HCT116 (cell line): Measurements from ENCODE around the gene SERPINI1. TPM values are rescaled to one million over a fixed set of nuclear protein-coding genes. Genes with fewer than 3 reads are reported as not detected.

ENCODE experiments used
- ATAC-seq: fragments of 200-7000 bp; cut with Tn5 transposase; 2 replicates; pipeline ENCODE4 v1.9.1; 2020; ENCODE audit warnings: mild to moderate bottlenecking, moderate library complexity
- BruUV-seq: library from RNA; stranded (reverse); fragments of 400-500 nt; replicated peaks from 2 replicates; lab custom pipeline; 2021; lab: Mats Ljungman, UMichigan
- CTCF ChIA-PET: fragments of 300-600 bp; sonication (Branson Sonifier 250); formaldehyde crosslinking; loops from one replicate; lab custom pipeline; 2021; ENCODE audit warnings: antibody characterized with exemption; lab: Charles Lee
- POLR2A ChIA-PET: fragments of 300-600, 350-600 bp; sonication (Branson Sonifier 250); formaldehyde crosslinking; loops from one replicate; lab custom pipeline; 2021; ENCODE audit warnings: antibody characterized with exemption; lab: Charles Lee
- RAD21 ChIA-PET, 2 experiments: fragments of 300-600 bp; sonication (Branson Sonifier 250); formaldehyde crosslinking; loops; one replicate each; lab custom pipeline; 2023; ENCODE audit warnings: low total read pairs in 2 of 2; ENCODE audit not compliant: uncharacterized antibody in 2 of 2, unreplicated experiment in 2 of 2, low non-redundant PET in 1 of 2; lab: Charles Lee
- DNase-seq: peaks from one replicate; pipeline ENCODE4 v3.0.0-alpha.2; 2010; ENCODE audit warnings: low read depth, low spot score
- H2AFZ ChIP-seq: fragments of 200-600 bp; shearing (Covaris generic), sonication (generic); 2 replicates; pipeline ENCODE4 v1.6.1; 2017; ENCODE audit warnings: low read depth, mixed run types, mixed read lengths, antibody characterized with exemption, low read length; ENCODE audit not compliant: poor library complexity, severe bottlenecking
- H3K27ac ChIP-seq: 2 replicates; pipeline ENCODE4 v1.5.1; 2012; ENCODE audit warnings: low read depth, low read length
- H3K27me3 ChIP-seq: fragments of 200-600 bp; sonication (generic); 2 replicates; pipeline ENCODE4 v1.6.1; 2016; ENCODE audit warnings: mixed run types, low read length, mixed read lengths; ENCODE audit not compliant: insufficient read depth
- H3K36me3 ChIP-seq, 2 experiments: fragments of 200-500 bp in 1 of 2; fragments of 200-600 bp in 1 of 2; sonication (Bioruptor generic) in 1 of 2; sonication (generic) in 1 of 2; 2 replicates each; pipeline versions ENCODE4 v1.5.1 to v1.6.1; 2014 to 2016; ENCODE audit warnings: low read length in 2 of 2, inconsistent platforms in 1 of 2, mixed read lengths in 1 of 2, mixed run types in 1 of 2; ENCODE audit not compliant: insufficient read depth in 2 of 2, control insufficient read depth in 1 of 2
- H3K4me1 ChIP-seq, 2 experiments: fragments of 200-600 bp in 1 of 2; sonication (generic) in 1 of 2; 2 replicates each; pipeline versions ENCODE4 v1.5.1 to v1.6.1; 2012 to 2017; ENCODE audit warnings: low read length in 2 of 2, inconsistent platforms in 1 of 2, mild to moderate bottlenecking in 1 of 2, mixed read lengths in 1 of 2, mixed run types in 1 of 2, moderate library complexity in 1 of 2; ENCODE audit not compliant: insufficient read depth in 2 of 2, control insufficient read depth in 1 of 2
- H3K4me2 ChIP-seq: fragments of 200-600 bp; sonication (generic); 2 replicates; pipeline ENCODE4 v1.6.1; 2017; ENCODE audit warnings: mixed run types, low read length, mixed read lengths
- H3K4me3 ChIP-seq, 2 experiments: fragments of 200-600 bp in 1 of 2; sonication (generic) in 1 of 2; replicated peaks in 1 of 2; 2 replicates each; pipeline ENCODE4 v1.5.1; 2011 to 2016; ENCODE audit warnings: low read length in 2 of 2, control low read depth in 1 of 2, low read depth in 1 of 2, mild to moderate bottlenecking in 1 of 2, mixed read lengths in 1 of 2, mixed run types in 1 of 2
- H3K79me2 ChIP-seq: fragments of 200-600 bp; sonication (generic); 2 replicates; pipeline ENCODE4 v1.6.1; 2017; ENCODE audit warnings: mild to moderate bottlenecking, mixed run types, low read length, moderate library complexity, mixed read lengths; ENCODE audit not compliant: insufficient read depth
- H3K9ac ChIP-seq: fragments of 200-600 bp; sonication (generic); 2 replicates; pipeline ENCODE4 v1.6.1; 2016; ENCODE audit warnings: low read length, mixed read lengths
- H3K9me2 ChIP-seq: fragments of 200-600 bp; sonication (generic), shearing (Covaris generic); 2 replicates; pipeline ENCODE4 v1.6.1; 2017; ENCODE audit warnings: mixed run types, mild to moderate bottlenecking, moderate library complexity; ENCODE audit not compliant: insufficient read depth
- H3K9me3 ChIP-seq, 2 experiments: fragments of 200-500 bp in 1 of 2; fragments of 200-600 bp in 1 of 2; sonication (Bioruptor generic) in 1 of 2; sonication (generic) in 1 of 2; 2 replicates each; pipeline ENCODE4 v1.6.1; 2014 to 2017; ENCODE audit warnings: low read length in 2 of 2, mixed read lengths in 2 of 2, inconsistent platforms in 1 of 2, low read depth in 1 of 2, mild to moderate bottlenecking in 1 of 2, mixed run types in 1 of 2, moderate library complexity in 1 of 2; ENCODE audit not compliant: control insufficient read depth in 1 of 2, insufficient read depth in 1 of 2
- H4K20me1 ChIP-seq: fragments of 200-600 bp; sonication (generic), shearing (Covaris generic); 2 replicates; pipeline ENCODE4 v1.6.1; 2017; ENCODE audit warnings: mixed run types, mild to moderate bottlenecking, moderate library complexity; ENCODE audit not compliant: insufficient read depth
- CBX3 ChIP-seq: IDR thresholded peaks from 2 replicates; pipeline ENCODE4 v1.6.1; 2012; ENCODE audit warnings: low read depth
- EGR1 ChIP-seq: IDR thresholded peaks from 2 replicates; pipeline ENCODE4 v1.6.1; 2012; ENCODE audit warnings: low read depth
- ELF1 ChIP-seq: IDR thresholded peaks from 2 replicates; pipeline ENCODE4 v1.6.1; 2012; ENCODE audit warnings: low read depth, borderline replicate concordance
- EZH2 ChIP-seq: fragments of 200-600 bp; sonication (generic); IDR thresholded peaks from 2 replicates; pipeline ENCODE4 v1.6.1; 2017; ENCODE audit warnings: antibody characterized with exemption, mixed run types
- JUND ChIP-seq: IDR thresholded peaks from 2 replicates; pipeline ENCODE4 v1.6.1; 2012
- POLR2A ChIP-seq: IDR thresholded peaks from 2 replicates; pipeline ENCODE4 v1.7.0; 2011; ENCODE audit warnings: borderline replicate concordance; ENCODE audit not compliant: insufficient read depth, insufficient read length; ENCODE audit errors: extremely low read depth
- POLR2AphosphoS5 ChIP-seq: IDR thresholded peaks from 2 replicates; pipeline ENCODE4 v1.6.1; 2011; ENCODE audit warnings: mild to moderate bottlenecking, low read depth, low read length, moderate library complexity
- RAD21 ChIP-seq: IDR thresholded peaks from 2 replicates; pipeline ENCODE4 v1.6.1; 2012; ENCODE audit warnings: low read depth, mild to moderate bottlenecking
- SIN3A ChIP-seq: IDR thresholded peaks from 2 replicates; pipeline ENCODE4 v1.6.1; 2012; ENCODE audit warnings: low read depth
- SP1 ChIP-seq: IDR thresholded peaks from 2 replicates; pipeline ENCODE4 v1.6.1; 2012; ENCODE audit warnings: low read depth
- SRF ChIP-seq: IDR thresholded peaks from 2 replicates; pipeline ENCODE4 v1.6.1; 2012; ENCODE audit warnings: low read depth
- TCF7L2 ChIP-seq: IDR thresholded peaks from 2 replicates; pipeline ENCODE4 v1.7.0; 2011; ENCODE audit warnings: borderline replicate concordance, inconsistent platforms; ENCODE audit not compliant: insufficient read depth, insufficient read length; ENCODE audit errors: extremely low read depth
- YY1 ChIP-seq: IDR thresholded peaks from 2 replicates; pipeline ENCODE4 v1.6.1; 2011; ENCODE audit warnings: low read length, low read depth, moderate library complexity, mild to moderate bottlenecking; ENCODE audit not compliant: insufficient replicate concordance; ENCODE audit errors: extremely low read depth
- ZFX ChIP-seq: fragments of 450-650 bp; IDR thresholded peaks from 2 replicates; pipeline ENCODE4 v1.6.1; 2017
- ZNF274 ChIP-seq: fragments of 200-500 bp; sonication (Bioruptor generic); IDR thresholded peaks from 2 replicates; pipeline ENCODE4 v1.6.1; 2014; ENCODE audit warnings: mild to moderate bottlenecking, low read depth, low read length, inconsistent platforms
- intact Hi-C: fragments of 100-400 bp; cut with micrococcal nuclease; formaldehyde crosslinking; loops from 2 replicates; pipeline ENCODE4 v1.10.0; 2022
- total RNA-seq: library from RNA; stranded (reverse); gene quantifications from one replicate; pipeline ENCODE4 v1.2.1, GENCODE V29; 2021; ENCODE audit not compliant: unreplicated experiment
- TF ChIP-seq, protein P1 (sequence below): IDR thresholded peaks from 2 replicates; pipeline ENCODE4 v1.6.1; 2012
- TF ChIP-seq, protein P2 (sequence below), 3 experiments: fragments of 200-600 bp in 1 of 3; sonication (generic) in 1 of 3; IDR thresholded peaks in 2 of 3; conservative IDR thresholded peaks in 1 of 3; 2 replicates each; pipeline ENCODE4 v1.5.1; 2012 to 2017; ENCODE audit warnings: low read depth in 2 of 3, low read length in 2 of 3, antibody characterized with exemption in 1 of 3, borderline replicate concordance in 1 of 3, control low read depth in 1 of 3, mild to moderate bottlenecking in 1 of 3, mixed read lengths in 1 of 3, mixed run types in 1 of 3, moderate library complexity in 1 of 3; ENCODE audit not compliant: insufficient read depth in 1 of 3
- TF ChIP-seq, protein P3 (sequence below): IDR thresholded peaks from 2 replicates; pipeline ENCODE4 v1.6.1; 2012

SERPINI1 gene
- total RNA-seq, 1 experiment from 2014 or later: 6.5 TPM

DNA sequence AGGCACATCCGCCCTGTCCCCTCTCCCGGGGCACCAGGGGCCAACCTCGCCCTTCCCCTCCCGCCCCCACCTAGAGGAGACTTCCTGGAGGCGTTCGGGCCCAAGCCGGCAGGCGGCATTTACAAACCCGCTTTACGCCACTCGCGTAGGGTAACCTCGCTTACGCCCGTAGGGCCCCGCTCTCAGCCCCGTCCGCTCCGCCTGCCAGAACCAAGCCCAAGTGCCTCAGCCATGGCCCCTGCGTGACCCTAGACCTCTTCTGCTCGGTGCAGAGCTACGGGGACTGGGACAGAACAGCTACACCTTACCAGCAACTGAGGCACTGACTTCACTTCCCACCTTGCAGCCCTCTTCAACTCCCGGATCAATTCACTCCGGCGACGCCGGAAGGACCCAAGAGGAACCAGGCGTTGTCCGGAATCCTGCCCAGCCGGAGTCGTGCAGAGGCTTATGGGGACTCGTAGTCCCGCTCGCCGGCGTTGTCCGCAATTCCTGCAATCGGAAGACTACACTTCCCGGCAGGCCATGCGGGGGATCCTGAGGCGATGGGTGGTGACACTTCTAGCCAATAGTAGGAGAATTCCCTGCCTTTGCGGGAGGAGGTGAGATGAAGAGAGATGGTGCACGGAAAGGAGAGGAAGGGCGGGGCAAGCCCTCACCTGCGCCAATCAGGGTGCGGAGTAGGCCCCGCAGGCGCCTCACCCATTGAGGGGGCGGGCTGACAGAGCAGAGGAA is 856 bp upstream of the SERPINI1 start, which contains the start of gene PDCD10:
PDCD10 (minus strand) TSS at position 395 of the 735 bp plus-strand sequence. CDS start 14,735 bp downstream, outside the sequence.
- TF ChIP-seq TCF7L2 (peak; percentile 46), ZFX (peak; percentile 63), SP1 (peak; percentile 88), YY1 (peak; percentile 34), POLR2A (peak; percentile 75), SRF (peak; percentile 43; the same call in 1 of the 2 replicates), EZH2 (no peak), POLR2AphosphoS5 (peak; percentile 83), ELF1 (peak; percentile 68), SIN3A (no peak; the same call in 1 of the 2 replicates), CBX3 (0 out of 2 replicates have a peak, but pooled peaks have one; percentile 12), ZNF274 (no peak), JUND (no peak), RAD21 (no peak), EGR1 (peak; percentile 92)
- TF ChIP-seq, protein P1, sequence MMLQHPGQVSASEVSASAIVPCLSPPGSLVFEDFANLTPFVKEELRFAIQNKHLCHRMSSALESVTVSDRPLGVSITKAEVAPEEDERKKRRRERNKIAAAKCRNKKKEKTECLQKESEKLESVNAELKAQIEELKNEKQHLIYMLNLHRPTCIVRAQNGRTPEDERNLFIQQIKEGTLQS: no peak
- TF ChIP-seq, protein P2, sequence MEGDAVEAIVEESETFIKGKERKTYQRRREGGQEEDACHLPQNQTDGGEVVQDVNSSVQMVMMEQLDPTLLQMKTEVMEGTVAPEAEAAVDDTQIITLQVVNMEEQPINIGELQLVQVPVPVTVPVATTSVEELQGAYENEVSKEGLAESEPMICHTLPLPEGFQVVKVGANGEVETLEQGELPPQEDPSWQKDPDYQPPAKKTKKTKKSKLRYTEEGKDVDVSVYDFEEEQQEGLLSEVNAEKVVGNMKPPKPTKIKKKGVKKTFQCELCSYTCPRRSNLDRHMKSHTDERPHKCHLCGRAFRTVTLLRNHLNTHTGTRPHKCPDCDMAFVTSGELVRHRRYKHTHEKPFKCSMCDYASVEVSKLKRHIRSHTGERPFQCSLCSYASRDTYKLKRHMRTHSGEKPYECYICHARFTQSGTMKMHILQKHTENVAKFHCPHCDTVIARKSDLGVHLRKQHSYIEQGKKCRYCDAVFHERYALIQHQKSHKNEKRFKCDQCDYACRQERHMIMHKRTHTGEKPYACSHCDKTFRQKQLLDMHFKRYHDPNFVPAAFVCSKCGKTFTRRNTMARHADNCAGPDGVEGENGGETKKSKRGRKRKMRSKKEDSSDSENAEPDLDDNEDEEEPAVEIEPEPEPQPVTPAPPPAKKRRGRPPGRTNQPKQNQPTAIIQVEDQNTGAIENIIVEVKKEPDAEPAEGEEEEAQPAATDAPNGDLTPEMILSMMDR (IDR thresholded peaks at IDR 0.05 in 2 of 3, conservative IDR thresholded peaks at IDR 0.05 in 1 of 3; ENCODE audit: borderline replicate concordance in 1 of 3, insufficient read depth in 1 of 3, low read depth in 2 of 3, low read length in 2 of 3): no peak
- TF ChIP-seq, protein P3, sequence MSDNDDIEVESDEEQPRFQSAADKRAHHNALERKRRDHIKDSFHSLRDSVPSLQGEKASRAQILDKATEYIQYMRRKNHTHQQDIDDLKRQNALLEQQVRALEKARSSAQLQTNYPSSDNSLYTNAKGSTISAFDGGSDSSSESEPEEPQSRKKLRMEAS: peak; percentile 44; the same call in 1 of the 2 replicates
- ChIA-PET POLR2A (no interaction called here), CTCF (interaction anchor here (0.7 to 1.5 kb wide), 3 partner anchors 9 to 49 kb away, joined by 3 to 4 read pairs (median 3); no protein-coding TSS in a partner anchor), RAD21 (no interaction called here)
- peak within 1 kb of the TSS; percentile 86 for H3K4me2 ChIP-seq
- H3K9me3 ChIP-seq: no peaks in the 10 kb centered on the region
- ATAC-seq: peak; percentile 88
- H3K27ac ChIP-seq: peak within 1 kb of the TSS; percentile 84
- H4K20me1 ChIP-seq: peaks cover 8% of the 10 kb centered on the region; the same call in 1 of the 2 replicates
- peak within 1 kb of the TSS; percentile 83 for H3K9ac ChIP-seq
- peak within 1 kb of the TSS; percentile 88 for H2AFZ ChIP-seq
- no peaks in the 10 kb centered on the region for H3K27me3 ChIP-seq
- intact Hi-C loops: loop anchor here (2.0 kb wide), 1 partner anchor 328 kb away; no protein-coding TSS in a partner anchor
- H3K9me2 ChIP-seq: no peaks in the 10 kb centered on the region
- peaks cover 47% of the 10 kb centered on the region for H3K79me2 ChIP-seq
- H3K36me3 ChIP-seq: no peaks in the 10 kb centered on the region
- BruUV-seq: no TSS peak
- peak; percentile 98 for DNase-seq
- H3K4me3 ChIP-seq: peak within 1 kb of the TSS; percentile 87 to 91
- peaks cover 5 to 16% of the 10 kb centered on the region in 2 experiments; a peak in 3 of 4 replicates for H3K4me1 ChIP-seq
